ENCODE data around the gene SH2D3C. TPM values are rescaled to one million over a fixed set of nuclear protein-coding genes. Genes with fewer than 3 reads are reported as not detected.
A peak's percentile ranks its signal among the peaks of the same experiment; 100 is the strongest.

Gene SH2D3C
- total and polyA plus RNA-seq, 2 of the 8 experiments (the other 6 are each of a cell fraction or from before 2014, with no cell fraction given), result 6.4 to 8.1 TPM

DNA sequence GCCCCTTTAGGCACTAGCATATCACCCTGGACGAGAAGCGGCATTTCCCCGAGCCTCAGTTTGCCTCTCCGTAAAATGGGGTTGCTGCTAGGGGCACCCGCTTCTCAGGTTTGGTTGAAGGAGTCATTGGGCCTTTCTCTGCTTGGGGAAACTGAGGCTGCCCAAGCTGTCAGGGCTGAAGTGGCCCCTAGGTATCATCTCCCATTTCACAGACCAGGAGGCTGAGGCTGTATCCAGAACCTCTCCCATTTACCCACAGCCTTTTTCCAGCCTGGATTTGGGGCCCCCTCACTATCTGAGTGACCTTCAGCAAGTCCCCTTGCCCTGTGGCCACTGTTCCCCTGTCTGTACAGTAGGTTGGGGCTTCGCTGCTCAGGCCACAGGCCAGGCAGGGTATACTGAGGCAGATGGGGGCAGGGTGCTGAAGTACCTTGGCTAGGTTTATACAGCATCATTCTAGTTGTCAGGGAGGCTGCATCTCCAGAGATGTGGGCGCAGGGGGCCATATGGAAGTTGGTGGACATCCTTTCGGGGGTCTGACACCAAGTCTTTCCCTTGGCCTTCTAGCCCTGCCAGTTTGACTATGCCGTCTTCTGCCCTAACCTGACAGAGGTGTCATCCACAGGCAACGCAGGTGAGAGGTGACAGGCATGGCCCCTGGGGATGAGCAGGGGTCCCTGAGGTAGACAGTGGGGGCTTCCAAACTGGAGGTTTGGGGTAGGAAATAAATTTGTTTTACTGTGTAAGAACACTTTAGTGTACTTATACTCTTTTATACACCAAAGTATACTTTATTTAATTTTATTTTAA lies 32.1 kb upstream of the SH2D3C start:
- H3K4me2 ChIP-seq (ENCODE audit: insufficient read depth in 1 of 2, low read depth in 2 of 2, low read length in 2 of 2), result peak overlapping the region; percentile 33 to 71; a peak in 2 of 4 replicates
- CTCF ChIA-PET (ENCODE audit: partially characterized antibody), result interaction anchor here (0.9 to 4.5 kb wide), 4 partner anchors 14 to 66 kb away, joined by 4 to 19 read pairs (median 12); no protein-coding TSS in a partner anchor
- H3K36me3 ChIP-seq (ENCODE audit: control insufficient read depth in 2 of 4, insufficient read depth in 4 of 4, low read length in 3 of 4), result peaks cover 15 to 30% (median 26%) of the 10 kb centered on the region in 4 experiments; a peak in 7 of 8 replicates

More for the DNA sequence above, 32.1 kb upstream of the SH2D3C start:
- peaks cover 2 to 22% of the 10 kb centered on the region in 2 experiments for H4K20me1 ChIP-seq (replicated peaks in 1 of 2; ENCODE audit: control insufficient read depth in 1 of 2, insufficient read depth in 2 of 2, low read length in 2 of 2)
- H2BK15ac ChIP-seq (ENCODE audit: low read length), result no peak overlapping the region
- no peak overlapping the region for H3K14ac ChIP-seq (ENCODE audit: insufficient read length)
- POLR2A ChIA-PET (ENCODE audit: partially characterized antibody), result interaction anchor here (1.0 to 1.6 kb wide), 5 partner anchors 11 to 21 kb away, joined by 3 to 9 read pairs (median 5); no protein-coding TSS in a partner anchor
- no peaks in the 10 kb centered on the region for H3K79me2 ChIP-seq (ENCODE audit: control insufficient read depth in 1 of 2, insufficient read depth in 2 of 2, low read length in 2 of 2)
- no peak overlapping the region for H4K91ac ChIP-seq (replicated peaks; ENCODE audit: insufficient read length, low read length)
- WGBS, 2 experiments (ENCODE audit: extremely low coverage in 1 of 2, insufficient coverage in 1 of 2, insufficient read length in 1 of 2, insufficient replicate concordance in 2 of 2, low coverage in 1 of 2, low lambda C conversion rate in 2 of 2, missing lambda C conversion rate in 1 of 2), result 92% methylated on average over 10 of the region's 10 CpGs; no CpG with 5 or more reads in 1 of the 2 experiments
- no peak overlapping the region for H3K23ac ChIP-seq (ENCODE audit: insufficient read length)
- no peak overlapping the region for H3K56ac ChIP-seq (replicated peaks; ENCODE audit: insufficient read length, low read depth, low read length)
- 0 out of 2 replicates have a peak, but pooled peaks cover 2% of the 10 kb centered on the region for H3K79me1 ChIP-seq (ENCODE audit: low read depth, low read length)
- H3K27me3 ChIP-seq (replicated peaks in 1 of 4; ENCODE audit: control insufficient read depth in 3 of 4, extremely low read depth in 1 of 4, insufficient read depth in 3 of 4, low read length in 3 of 4), result no peaks in the 10 kb centered on the region
- no peaks in the 10 kb centered on the region for H3K9me3 ChIP-seq (ENCODE audit: insufficient read depth in 2 of 2, low read depth in 1 of 2, low read length in 1 of 2)
- H4K5ac ChIP-seq (ENCODE audit: insufficient read length, low read depth, low read length), result no peak overlapping the region
- no peak overlapping the region for H2BK12ac ChIP-seq (ENCODE audit: low read depth, low read length)
- no peak overlapping the region for H2AK5ac ChIP-seq (ENCODE audit: low read depth, low read length)
- H3K9ac ChIP-seq (replicated peaks in 1 of 4; ENCODE audit: extremely low read depth in 1 of 4, low read depth in 3 of 4, low read length in 3 of 4), result no peak overlapping the region; a peak in 1 of 7 replicates
- H2BK120ac ChIP-seq (replicated peaks; ENCODE audit: low read depth, low read length), result no peak overlapping the region
- H3K18ac ChIP-seq (ENCODE audit: extremely low read depth, low read length), result no peak overlapping the region
- H2BK5ac ChIP-seq (ENCODE audit: low read depth, low read length), result no peak overlapping the region
- DNase-seq (ENCODE audit: low read depth in 1 of 2, low spot score in 2 of 2), result no peak
- H3K4me1 ChIP-seq (replicated peaks in 1 of 4; ENCODE audit: control insufficient read depth in 3 of 4, insufficient read depth in 4 of 4, low read length in 3 of 4), result peaks cover 0 to 8% (median 6%) of the 10 kb centered on the region in 4 experiments; a peak in 5 of 7 replicates
- no peak for FAIRE-seq
- TF ChIP-seq KDM1A (IDR thresholded peaks at IDR 0.05; ENCODE audit: borderline replicate concordance, low read length), result peak; percentile 89
- no peak for TF ChIP-seq PHF8 (conservative IDR thresholded peaks at IDR 0.05; ENCODE audit: low read depth, low read length)
- H3K23me2 ChIP-seq (ENCODE audit: low read depth, low read length), result peaks cover 2% of the 10 kb centered on the region; the same call in 1 of the 2 replicates
- no peak overlapping the region for H3K4ac ChIP-seq (replicated peaks; ENCODE audit: insufficient read length, low read depth, low read length)
- no peak overlapping the region for H2BK20ac ChIP-seq (ENCODE audit: low read length)
- no peak overlapping the region for H4K8ac ChIP-seq (ENCODE audit: extremely low read depth, insufficient read depth, low read length)
- no peak overlapping the region for H3K4me3 ChIP-seq (ENCODE audit: extremely low read depth in 1 of 4, insufficient read depth in 2 of 4, low read depth in 3 of 4, low read length in 4 of 4)
- no peak overlapping the region for H3K27ac ChIP-seq (ENCODE audit: low read depth, low read length)
- H2AFZ ChIP-seq (ENCODE audit: low read length), result no peak overlapping the region
